ENCODE results near the gene SIK3.
"Not testable (repeated sequence)": the region's sequence is repeated elsewhere in the genome, so short reads cannot be mapped to it uniquely, and the experiment has no call there.

SIK3 gene

DNA sequence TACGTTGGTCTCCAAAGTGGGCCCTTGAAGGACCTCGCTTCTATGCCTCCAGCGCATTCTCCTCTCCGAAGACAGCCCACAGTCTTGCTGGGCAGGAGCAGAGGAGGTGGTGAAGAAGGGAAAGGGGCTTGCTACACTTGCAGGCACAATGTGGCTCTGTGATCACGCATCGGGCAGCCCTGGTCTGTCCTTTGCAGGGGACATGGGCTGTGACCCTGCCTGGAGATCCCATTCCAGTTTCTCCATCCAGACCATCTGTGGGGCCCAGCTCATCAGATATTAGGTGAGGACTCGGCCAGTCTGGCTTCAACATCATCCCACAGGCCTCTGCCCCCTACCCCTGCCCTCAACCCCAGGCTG, 261.6 kb downstream of the SIK3 start:
- TF ChIP-seq, protein P1, sequence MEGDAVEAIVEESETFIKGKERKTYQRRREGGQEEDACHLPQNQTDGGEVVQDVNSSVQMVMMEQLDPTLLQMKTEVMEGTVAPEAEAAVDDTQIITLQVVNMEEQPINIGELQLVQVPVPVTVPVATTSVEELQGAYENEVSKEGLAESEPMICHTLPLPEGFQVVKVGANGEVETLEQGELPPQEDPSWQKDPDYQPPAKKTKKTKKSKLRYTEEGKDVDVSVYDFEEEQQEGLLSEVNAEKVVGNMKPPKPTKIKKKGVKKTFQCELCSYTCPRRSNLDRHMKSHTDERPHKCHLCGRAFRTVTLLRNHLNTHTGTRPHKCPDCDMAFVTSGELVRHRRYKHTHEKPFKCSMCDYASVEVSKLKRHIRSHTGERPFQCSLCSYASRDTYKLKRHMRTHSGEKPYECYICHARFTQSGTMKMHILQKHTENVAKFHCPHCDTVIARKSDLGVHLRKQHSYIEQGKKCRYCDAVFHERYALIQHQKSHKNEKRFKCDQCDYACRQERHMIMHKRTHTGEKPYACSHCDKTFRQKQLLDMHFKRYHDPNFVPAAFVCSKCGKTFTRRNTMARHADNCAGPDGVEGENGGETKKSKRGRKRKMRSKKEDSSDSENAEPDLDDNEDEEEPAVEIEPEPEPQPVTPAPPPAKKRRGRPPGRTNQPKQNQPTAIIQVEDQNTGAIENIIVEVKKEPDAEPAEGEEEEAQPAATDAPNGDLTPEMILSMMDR (IDR thresholded peaks at IDR 0.05; ENCODE audit: low read depth, low read length, missing control alignments) = no peak
- no peak overlapping the region for H3K4me3 ChIP-seq (ENCODE audit: low read depth, low read length)
- DNase-seq (ENCODE audit: low read depth) = no peak

- H3K4me3 ChIP-seq (ENCODE audit: low read depth, low read length) = peak overlapping the region; percentile 51
- peak; percentile 64 for DNase-seq (ENCODE audit: low read depth)
- TF ChIP-seq, protein P1 (IDR thresholded peaks at IDR 0.05; ENCODE audit: low read depth, low read length, missing control alignments) = peak; percentile 76
These were observed 262.2 kb downstream of the SIK3 start for GRCh38 chr11:116835791-116836631.

- DNase-seq (ENCODE audit: low read depth) = no peak
- TF ChIP-seq, protein P1 (IDR thresholded peaks at IDR 0.05; ENCODE audit: low read depth, low read length, missing control alignments) = no peak
- H3K4me3 ChIP-seq (ENCODE audit: low read depth, low read length) = peak overlapping the region; percentile 51
These were observed 263.0 kb downstream of the SIK3 start for GRCh38 chr11:116835042-116835772.

- not testable (repeated sequence) for H3K4me3 ChIP-seq (ENCODE audit: low read depth, low read length); DNase-seq (ENCODE audit: low read depth)
These were observed 263.6 kb downstream of the SIK3 start for GRCh38 chr11:116834535-116835041.

- H3K4me3 ChIP-seq (ENCODE audit: low read depth, low read length) = no peak overlapping the region
- TF ChIP-seq, protein P1 (IDR thresholded peaks at IDR 0.05; ENCODE audit: low read depth, low read length, missing control alignments) = no peak
- DNase-seq (ENCODE audit: low read depth) = no peak
These were observed 264.3 kb downstream of the SIK3 start for GRCh38 chr11:116833816-116834534.

DNA sequence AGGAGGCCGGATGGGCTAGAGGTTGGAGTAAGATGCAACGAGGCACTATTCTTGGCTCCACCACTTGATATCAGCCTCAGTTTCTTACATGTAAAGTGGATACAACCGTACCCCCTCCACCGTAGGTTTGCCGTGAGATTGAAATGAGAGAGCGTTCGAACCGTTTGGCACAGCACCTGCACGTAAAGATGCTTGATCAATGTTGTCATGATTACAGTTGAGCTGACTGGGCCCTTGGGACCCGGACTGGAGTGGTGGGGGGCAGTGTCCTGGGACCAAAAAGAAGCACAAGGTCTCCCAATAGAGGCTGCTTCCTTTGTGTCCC, 264.8 kb downstream of the SIK3 start:
- no peak overlapping the region for H3K4me3 ChIP-seq (ENCODE audit: low read depth, low read length)
- TF ChIP-seq, protein P1 (IDR thresholded peaks at IDR 0.05; ENCODE audit: low read depth, low read length, missing control alignments) = no peak
- DNase-seq (ENCODE audit: low read depth) = no peak
